ENCODE data around the gene SMIM32. TPM values are rescaled to one million over a fixed set of nuclear protein-coding genes. Genes with fewer than 3 reads are reported as not detected.

The SMIM32 gene
- total RNA-seq, 2 experiments from 2014 or later, result not detected

DNA sequence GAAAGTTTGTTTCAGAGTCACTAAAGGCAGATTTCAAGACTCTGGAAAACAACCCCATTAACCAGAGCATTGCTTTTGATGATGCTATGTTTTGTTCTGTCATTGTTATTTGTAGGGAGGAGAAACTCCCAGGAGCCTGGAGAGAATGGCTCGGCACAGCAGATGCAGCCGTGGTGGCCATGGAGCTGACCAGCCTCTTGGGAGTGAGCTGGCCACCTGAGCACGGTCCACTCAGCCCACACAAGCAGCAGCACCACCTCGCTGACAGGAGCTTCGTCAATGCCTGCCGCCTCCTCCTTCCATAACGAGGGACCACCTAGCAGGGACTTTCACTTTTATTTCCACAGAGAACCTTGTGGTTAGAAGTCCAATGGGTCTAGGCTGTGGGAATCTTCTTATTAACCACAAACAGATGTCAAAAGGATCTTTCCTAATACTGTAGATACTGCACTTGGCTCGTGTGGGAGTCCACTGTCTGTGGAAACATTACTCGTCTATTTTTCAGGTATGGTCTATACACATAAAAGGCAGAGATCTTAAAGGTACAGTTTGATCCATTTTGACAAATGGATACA is 21.0 kb upstream of the SMIM32 start:
- CTCF ChIA-PET (ENCODE audit: unreplicated experiment), result no interaction called here

DNA sequence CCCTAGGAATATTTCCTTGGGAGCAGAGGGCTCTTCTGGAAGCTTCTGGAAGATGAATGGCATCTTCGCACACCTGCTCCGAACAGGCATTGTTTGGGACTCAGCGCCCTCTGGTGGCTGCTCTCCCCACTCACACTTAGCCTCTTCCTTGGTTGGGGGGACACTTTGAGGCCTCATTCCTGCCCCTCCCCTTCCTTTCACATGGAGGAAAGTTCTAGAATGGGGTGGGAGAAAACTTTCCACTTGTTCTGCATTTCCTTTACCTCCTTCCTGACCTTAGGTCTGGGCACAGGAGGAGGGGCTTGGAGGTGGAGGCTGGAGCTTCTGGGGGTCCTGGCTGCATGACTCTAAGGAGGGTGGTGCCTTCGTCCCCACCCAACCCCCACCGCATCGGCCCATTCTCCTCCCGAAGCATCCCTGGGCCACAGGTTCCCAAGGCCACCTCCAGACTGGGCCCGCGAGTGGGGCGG is 19.3 kb upstream of the SMIM32 start:
- H3K79me2 ChIP-seq (ENCODE audit: insufficient read depth, low read depth, low read length), result no peaks in the 10 kb centered on the region
- no peaks in the 10 kb centered on the region for H3K4me1 ChIP-seq (ENCODE audit: insufficient read depth, low read length, poor library complexity, severe bottlenecking)
- intact Hi-C loops (cut with micrococcal nuclease; ENCODE audit: unreplicated experiment), result loop anchor here (1.0 to 2.0 kb wide), 3 partner anchors 150 to 325 kb away; no protein-coding TSS in a partner anchor
- H3K9me2 ChIP-seq (ENCODE audit: insufficient read depth, low read length), result no peaks in the 10 kb centered on the region
- no peak overlapping the region for H3K4me3 ChIP-seq (ENCODE audit: low read depth, low read length, poor library complexity, severe bottlenecking)
- H3K36me3 ChIP-seq (ENCODE audit: insufficient read depth, low read length), result no peaks in the 10 kb centered on the region
- BruUV-seq (replicated peaks), result no TSS peak
- no peak overlapping the region for H2AFZ ChIP-seq (ENCODE audit: low read length)
- ChIA-PET POLR2A (interaction anchor here (0.8 kb wide), 1 partner anchor 103 kb away, joined by 3 read pairs; no protein-coding TSS in a partner anchor), CTCF (ENCODE audit: unreplicated experiment) (no interaction called here)
- TF ChIP-seq EZH2phosphoT487 (IDR thresholded peaks at IDR 0.05; ENCODE audit: borderline replicate concordance, low read depth, low read length) (no peak), CTCF (conservative IDR thresholded peaks at IDR 0.05; ENCODE audit: low read length) (peak; percentile 98)
- H3K4me2 ChIP-seq (ENCODE audit: low read length), result no peak overlapping the region
- no peaks in the 10 kb centered on the region for H3K9me3 ChIP-seq (ENCODE audit: low read length)
- H4K20me1 ChIP-seq (ENCODE audit: insufficient read depth, low read length), result no peaks in the 10 kb centered on the region
- peak; percentile 57 for DNase-seq (ENCODE audit: low spot score)
- no peak overlapping the region for H3K27ac ChIP-seq (ENCODE audit: low read depth, low read length, poor library complexity, severe bottlenecking)

More for the DNA sequence above, 21.0 kb upstream of the SMIM32 start:
- intact Hi-C loops (cut with micrococcal nuclease; ENCODE audit: unreplicated experiment), result loop anchor here (2.0 kb wide), 1 partner anchor 269 kb away; no protein-coding TSS in a partner anchor
- H3K9me2 ChIP-seq (ENCODE audit: insufficient read depth, low read length), result no peaks in the 10 kb centered on the region
- H3K27ac ChIP-seq (ENCODE audit: low read depth, low read length, poor library complexity, severe bottlenecking), result no peak overlapping the region
- H4K20me1 ChIP-seq (ENCODE audit: insufficient read depth, low read length), result no peaks in the 10 kb centered on the region
- no peaks in the 10 kb centered on the region for H3K36me3 ChIP-seq (ENCODE audit: insufficient read depth, low read length)
- H3K79me2 ChIP-seq (ENCODE audit: insufficient read depth, low read depth, low read length), result no peaks in the 10 kb centered on the region
- TF ChIP-seq CTCF (conservative IDR thresholded peaks at IDR 0.05; ENCODE audit: low read length) (no peak), EZH2phosphoT487 (IDR thresholded peaks at IDR 0.05; ENCODE audit: borderline replicate concordance, low read depth, low read length) (no peak)
- H3K4me1 ChIP-seq (ENCODE audit: insufficient read depth, low read length, poor library complexity, severe bottlenecking), result no peaks in the 10 kb centered on the region
- no peak for DNase-seq (ENCODE audit: low spot score)
- no peak overlapping the region for H3K4me2 ChIP-seq (ENCODE audit: low read length)
- H3K4me3 ChIP-seq (ENCODE audit: low read depth, low read length, poor library complexity, severe bottlenecking), result no peak overlapping the region
- no peak overlapping the region for H2AFZ ChIP-seq (ENCODE audit: low read length)
- no TSS peak for BruUV-seq (replicated peaks)
- H3K9me3 ChIP-seq (ENCODE audit: low read length), result no peaks in the 10 kb centered on the region
- POLR2A ChIA-PET, result no interaction called here

All from OCI-LY7 (cell line).